ENCODE results near the gene SPPL3.

The SPPL3 gene

DNA sequence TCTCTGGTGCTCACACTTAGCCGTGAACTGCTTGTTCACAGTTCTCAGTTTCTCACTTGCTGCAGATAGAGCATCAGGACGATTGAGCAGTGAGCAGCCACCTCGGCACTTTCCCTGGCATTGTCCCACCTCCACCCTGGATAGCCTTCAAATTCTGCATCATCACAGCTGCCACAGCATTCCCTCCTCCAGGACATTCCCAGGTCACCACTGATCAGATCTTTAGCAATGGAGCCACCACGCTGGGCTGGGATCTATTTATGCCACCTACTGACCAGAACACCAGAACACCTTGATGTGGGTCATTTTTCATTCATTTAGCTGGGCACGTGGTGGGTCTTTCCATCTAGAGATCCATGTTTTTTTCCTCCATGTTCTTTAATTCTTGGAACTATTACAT, 154.9 kb downstream of the SPPL3 start:
- no peak overlapping the region for H3K4me2 ChIP-seq (ENCODE audit: low read length)
- H3K9ac ChIP-seq (ENCODE audit: low read depth, low read length): no peak overlapping the region
- no peaks in the 10 kb centered on the region for H3K4me1 ChIP-seq (ENCODE audit: control insufficient read depth, insufficient read depth, low read length)
- H3K4me3 ChIP-seq (ENCODE audit: low read length): no peak overlapping the region
- no peaks in the 10 kb centered on the region for H3K9me3 ChIP-seq (replicated peaks; ENCODE audit: low read length)
- no peaks in the 10 kb centered on the region for H3K36me3 ChIP-seq (ENCODE audit: insufficient read depth, low read length)
- no peaks in the 10 kb centered on the region for H3K27me3 ChIP-seq (ENCODE audit: control insufficient read depth, insufficient read depth, low read length)

DNA sequence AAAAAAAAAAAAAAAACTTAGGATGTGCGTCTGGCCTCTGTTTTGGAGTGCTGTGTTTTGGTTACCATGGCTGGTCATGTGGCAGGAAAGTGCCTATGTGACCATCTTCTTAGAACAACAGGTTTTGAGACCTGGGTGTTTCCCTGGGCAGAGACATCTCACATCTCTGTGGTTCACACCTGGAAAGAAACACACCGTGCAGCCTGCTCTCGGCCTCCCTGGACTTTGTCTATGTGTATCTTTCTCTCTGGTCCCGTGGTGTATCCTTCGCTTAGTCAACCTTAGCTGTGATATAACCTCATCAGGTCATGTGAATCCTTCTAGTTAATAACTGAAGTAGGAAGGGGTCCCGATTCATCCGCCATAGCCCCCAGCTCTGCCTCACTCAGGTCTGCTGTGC, 155.9 kb downstream of the SPPL3 start:
- no peaks in the 10 kb centered on the region for H3K9me3 ChIP-seq (replicated peaks; ENCODE audit: low read length)
- H3K9ac ChIP-seq (ENCODE audit: low read depth, low read length): no peak overlapping the region
- H3K27me3 ChIP-seq (ENCODE audit: control insufficient read depth, insufficient read depth, low read length): no peaks in the 10 kb centered on the region
- no peak overlapping the region for H3K4me2 ChIP-seq (ENCODE audit: low read length)
- H3K36me3 ChIP-seq (ENCODE audit: insufficient read depth, low read length): no peaks in the 10 kb centered on the region
- no peak overlapping the region for H3K4me3 ChIP-seq (ENCODE audit: low read length)
- H3K4me1 ChIP-seq (ENCODE audit: control insufficient read depth, insufficient read depth, low read length): no peaks in the 10 kb centered on the region

GRCh38 chr12:120744922-120745493, 159.2 kb downstream of the SPPL3 start:
- H3K4me1 ChIP-seq (ENCODE audit: control insufficient read depth, insufficient read depth, low read length): no peaks in the 10 kb centered on the region
- no peaks in the 10 kb centered on the region for H3K9me3 ChIP-seq (replicated peaks; ENCODE audit: low read length)
- no peak overlapping the region for H3K9ac ChIP-seq (ENCODE audit: low read depth, low read length)
- H3K4me2 ChIP-seq (ENCODE audit: low read length): no peak overlapping the region
- H3K27me3 ChIP-seq (ENCODE audit: control insufficient read depth, insufficient read depth, low read length): no peaks in the 10 kb centered on the region
- H3K36me3 ChIP-seq (ENCODE audit: insufficient read depth, low read length): no peaks in the 10 kb centered on the region
- no peak overlapping the region for H3K4me3 ChIP-seq (ENCODE audit: low read length)

DNA sequence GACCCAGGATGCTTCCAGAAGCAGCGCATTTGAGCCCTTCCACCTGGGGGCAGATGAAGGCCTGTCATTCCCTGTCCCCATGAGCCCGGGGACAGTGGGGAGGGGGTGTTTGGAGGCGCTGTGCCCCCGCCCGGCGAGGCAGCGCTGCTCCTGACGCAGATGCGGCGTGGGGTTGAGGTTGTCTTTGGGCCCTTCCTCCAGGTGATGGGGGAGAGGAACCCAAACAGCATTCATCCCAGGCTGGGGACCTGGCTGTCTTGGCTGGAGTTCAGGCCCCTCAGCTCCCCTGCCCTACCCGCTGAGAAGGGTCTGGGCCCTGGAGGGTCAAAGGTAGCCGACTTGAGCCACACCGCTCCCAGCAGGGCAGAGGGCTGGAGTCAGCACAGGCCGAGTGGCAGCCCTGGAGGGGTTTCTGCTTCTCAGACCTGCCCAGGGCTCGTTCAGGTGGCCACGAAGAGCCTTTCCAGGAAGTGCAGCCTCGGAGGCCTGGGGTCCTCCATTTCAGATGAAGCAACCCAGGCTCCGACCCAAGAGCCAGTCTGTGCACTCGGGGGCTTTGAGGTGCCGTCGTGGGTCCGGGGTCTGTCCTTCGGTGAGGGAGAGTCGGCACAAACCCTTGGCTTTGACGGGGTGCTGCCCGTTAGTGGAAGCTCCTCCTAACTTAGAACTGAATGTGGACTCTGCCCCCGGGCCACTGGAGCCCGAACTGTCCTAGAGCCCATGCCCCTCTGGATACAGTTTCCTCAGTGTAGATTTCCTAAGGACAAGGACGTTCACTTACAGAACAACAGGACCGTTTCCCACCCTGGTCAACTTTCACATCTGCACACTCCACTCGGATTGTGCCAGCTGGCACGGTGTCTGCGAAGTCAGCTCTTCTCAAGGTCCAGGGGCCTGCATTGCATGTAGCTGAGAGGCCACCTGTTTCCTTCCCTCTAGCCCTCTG, 162.4 kb downstream of the SPPL3 start:
- Histone ChIP-seq H3K9ac (ENCODE audit: low read depth, low read length) (no peak overlapping the region), H3K36me3 (ENCODE audit: insufficient read depth, low read length) (no peaks in the 10 kb centered on the region), H3K4me3 (ENCODE audit: low read length) (no peak overlapping the region), H3K4me1 (ENCODE audit: control insufficient read depth, insufficient read depth, low read length) (no peaks in the 10 kb centered on the region), H3K4me2 (ENCODE audit: low read length) (no peak overlapping the region), H3K27me3 (ENCODE audit: control insufficient read depth, insufficient read depth, low read length) (no peaks in the 10 kb centered on the region), H3K9me3 (replicated peaks; ENCODE audit: low read length) (no peaks in the 10 kb centered on the region)

- H3K9ac ChIP-seq (ENCODE audit: low read depth, low read length): no peak overlapping the region
Observed at GRCh38 chr12:120740871-120741270, 163.3 kb downstream of the SPPL3 start.

GRCh38 chr12:120739821-120740613, 164.1 kb downstream of the SPPL3 start:
- Histone ChIP-seq H3K4me2 (ENCODE audit: low read length) (no peak overlapping the region), H3K27me3 (ENCODE audit: control insufficient read depth, insufficient read depth, low read length) (no peaks in the 10 kb centered on the region), H3K4me3 (ENCODE audit: low read length) (no peak overlapping the region), H3K9me3 (replicated peaks; ENCODE audit: low read length) (no peaks in the 10 kb centered on the region), H3K9ac (ENCODE audit: low read depth, low read length) (no peak overlapping the region), H3K4me1 (ENCODE audit: control insufficient read depth, insufficient read depth, low read length) (no peaks in the 10 kb centered on the region), H3K36me3 (ENCODE audit: insufficient read depth, low read length) (no peaks in the 10 kb centered on the region)

More at GRCh38 chr12:120740871-120741270, 163.3 kb downstream of the SPPL3 start:
- Histone ChIP-seq H3K4me2 (ENCODE audit: low read length) (no peak overlapping the region), H3K4me1 (ENCODE audit: control insufficient read depth, insufficient read depth, low read length) (no peaks in the 10 kb centered on the region), H3K4me3 (ENCODE audit: low read length) (no peak overlapping the region), H3K27me3 (ENCODE audit: control insufficient read depth, insufficient read depth, low read length) (no peaks in the 10 kb centered on the region), H3K9me3 (replicated peaks; ENCODE audit: low read length) (no peaks in the 10 kb centered on the region), H3K36me3 (ENCODE audit: insufficient read depth, low read length) (no peaks in the 10 kb centered on the region)

DNA sequence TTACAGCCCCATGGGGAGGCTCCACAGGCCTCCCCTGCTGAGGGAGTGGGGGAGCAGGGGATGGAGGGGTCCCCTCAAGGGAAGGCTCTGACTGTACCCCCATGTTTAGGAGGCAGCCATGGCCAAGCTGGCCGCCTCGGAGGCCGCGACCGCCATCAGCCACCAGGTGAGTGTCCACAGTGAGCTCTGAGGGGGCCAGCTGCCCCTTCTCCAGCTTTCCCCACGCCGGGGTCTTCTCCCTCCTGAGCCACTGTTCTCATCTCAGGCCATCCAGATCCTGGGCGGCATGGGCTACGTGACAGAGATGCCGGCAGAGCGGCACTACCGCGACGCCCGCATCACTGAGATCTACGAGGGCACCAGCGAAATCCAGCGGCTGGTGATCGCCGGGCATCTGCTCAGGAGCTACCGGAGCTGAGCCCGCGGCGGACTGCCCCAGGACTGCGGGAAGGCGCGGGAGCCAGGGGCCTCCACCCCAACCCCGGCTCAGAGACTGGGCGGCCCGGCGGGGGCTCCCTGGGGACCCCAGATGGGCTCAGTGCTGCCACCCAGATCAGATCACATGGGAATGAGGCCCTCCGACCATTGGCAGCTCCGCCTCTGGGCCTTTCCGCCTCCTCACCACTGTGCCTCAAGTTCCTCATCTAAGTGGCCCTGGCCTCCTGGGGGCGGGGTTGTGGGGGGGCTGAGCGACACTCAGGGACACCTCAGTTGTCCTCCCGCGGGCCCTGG, 165.0 kb downstream of the SPPL3 start:
- Histone ChIP-seq H3K4me3 (ENCODE audit: low read length) (no peak overlapping the region), H3K4me1 (ENCODE audit: control insufficient read depth, insufficient read depth, low read length) (no peaks in the 10 kb centered on the region), H3K27me3 (ENCODE audit: control insufficient read depth, insufficient read depth, low read length) (no peaks in the 10 kb centered on the region), H3K36me3 (ENCODE audit: insufficient read depth, low read length) (no peaks in the 10 kb centered on the region), H3K9me3 (replicated peaks; ENCODE audit: low read length) (no peaks in the 10 kb centered on the region), H3K9ac (ENCODE audit: low read depth, low read length) (no peak overlapping the region), H3K4me2 (ENCODE audit: low read length) (no peak overlapping the region)

- no peak overlapping the region for H3K4me3 ChIP-seq (ENCODE audit: low read length)
- H3K4me1 ChIP-seq (ENCODE audit: control insufficient read depth, insufficient read depth, low read length): no peaks in the 10 kb centered on the region
- no peaks in the 10 kb centered on the region for H3K27me3 ChIP-seq (ENCODE audit: control insufficient read depth, insufficient read depth, low read length)
- no peak overlapping the region for H3K4me2 ChIP-seq (ENCODE audit: low read length)
- no peaks in the 10 kb centered on the region for H3K36me3 ChIP-seq (ENCODE audit: insufficient read depth, low read length)
- H3K9me3 ChIP-seq (replicated peaks; ENCODE audit: low read length): no peaks in the 10 kb centered on the region
- H3K9ac ChIP-seq (ENCODE audit: low read depth, low read length): no peak overlapping the region
Observed at GRCh38 chr12:120738252-120739030, 165.7 kb downstream of the SPPL3 start.

DNA sequence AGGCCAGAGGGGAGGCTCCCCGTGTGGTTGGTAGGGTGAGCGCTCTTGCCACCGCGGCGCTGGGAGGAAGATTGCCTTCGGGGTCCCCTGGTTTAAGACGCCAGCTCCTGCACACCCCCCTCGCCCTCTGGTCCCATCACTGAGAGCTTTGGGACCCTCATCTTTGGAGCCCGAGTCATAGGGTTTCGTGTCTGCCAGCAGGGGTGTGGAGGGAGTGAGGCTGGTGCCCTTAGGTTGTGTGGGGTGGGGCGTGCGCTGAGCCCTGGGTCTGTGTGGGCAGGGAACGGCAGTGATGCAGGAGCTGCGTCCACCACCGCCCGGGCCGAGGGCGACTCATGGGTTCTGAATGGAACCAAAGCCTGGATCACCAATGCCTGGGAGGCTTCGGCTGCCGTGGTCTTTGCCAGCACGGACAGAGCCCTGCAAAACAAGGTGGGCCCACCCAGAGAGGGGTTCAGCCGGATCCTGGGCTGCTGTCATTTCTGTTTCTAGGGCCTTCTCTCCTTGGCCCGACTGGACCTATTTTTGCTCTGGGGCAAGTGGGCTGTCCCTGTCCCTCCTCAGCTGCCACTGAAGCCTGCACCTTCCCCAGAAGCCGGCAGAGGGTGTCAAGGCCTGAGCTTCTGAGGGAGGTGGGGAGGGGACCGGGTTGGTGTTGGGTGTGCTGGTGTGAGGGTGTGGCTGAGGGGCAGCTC, 166.5 kb downstream of the SPPL3 start:
- no peak overlapping the region for H3K4me3 ChIP-seq (ENCODE audit: low read length)
- H3K27me3 ChIP-seq (ENCODE audit: control insufficient read depth, insufficient read depth, low read length): no peaks in the 10 kb centered on the region
- H3K36me3 ChIP-seq (ENCODE audit: insufficient read depth, low read length): no peaks in the 10 kb centered on the region
- no peak overlapping the region for H3K9ac ChIP-seq (ENCODE audit: low read depth, low read length)
- no peaks in the 10 kb centered on the region for H3K9me3 ChIP-seq (replicated peaks; ENCODE audit: low read length)
- H3K4me1 ChIP-seq (ENCODE audit: control insufficient read depth, insufficient read depth, low read length): no peaks in the 10 kb centered on the region
- no peak overlapping the region for H3K4me2 ChIP-seq (ENCODE audit: low read length)
